IPS-15b (cell line): Measurements from ENCODE around the gene HS3ST3B1.

Experiments
- H3K27me3 ChIP-seq: one replicate; pipeline ENCODE4 v1.6.1; 2013; ENCODE audit warnings: low read length; ENCODE audit not compliant: control insufficient read depth, insufficient read depth
- H3K36me3 ChIP-seq: one replicate; pipeline ENCODE4 v1.6.1; 2013; ENCODE audit warnings: low read length; ENCODE audit not compliant: control insufficient read depth, insufficient read depth
- H3K4me1 ChIP-seq: one replicate; pipeline ENCODE4 v1.6.1; 2013; ENCODE audit warnings: mild to moderate bottlenecking, low read length; ENCODE audit not compliant: control insufficient read depth, insufficient read depth
- H3K4me3 ChIP-seq: one replicate; pipeline ENCODE4 v1.5.1; 2013; ENCODE audit warnings: low read depth, low read length
- H3K9ac ChIP-seq: one replicate; pipeline ENCODE4 v1.6.1; 2013; ENCODE audit warnings: low read depth, mild to moderate bottlenecking, low read length
- H3K9me3 ChIP-seq: one replicate; pipeline ENCODE4 v1.6.1; 2013; ENCODE audit warnings: mild to moderate bottlenecking, low read length; ENCODE audit not compliant: control insufficient read depth, insufficient read depth

HS3ST3B1 gene

GRCh38 chr17:14300575-14301278 lies at the start of gene HS3ST3B1:
HS3ST3B1 (plus strand) TSS chr17:14301081; CDS start chr17:14301519, 438 bp downstream.
- no peaks in the 10 kb centered on the region for H3K36me3 ChIP-seq
- peak within 1 kb of the TSS; percentile 16 for H3K9ac ChIP-seq
- peaks cover 90% of the 10 kb centered on the region for H3K27me3 ChIP-seq
- peak within 1 kb of the TSS; percentile 81 for H3K4me3 ChIP-seq
- no peaks in the 10 kb centered on the region for H3K9me3 ChIP-seq
- H3K4me1 ChIP-seq, result peaks cover 22% of the 10 kb centered on the region

DNA sequence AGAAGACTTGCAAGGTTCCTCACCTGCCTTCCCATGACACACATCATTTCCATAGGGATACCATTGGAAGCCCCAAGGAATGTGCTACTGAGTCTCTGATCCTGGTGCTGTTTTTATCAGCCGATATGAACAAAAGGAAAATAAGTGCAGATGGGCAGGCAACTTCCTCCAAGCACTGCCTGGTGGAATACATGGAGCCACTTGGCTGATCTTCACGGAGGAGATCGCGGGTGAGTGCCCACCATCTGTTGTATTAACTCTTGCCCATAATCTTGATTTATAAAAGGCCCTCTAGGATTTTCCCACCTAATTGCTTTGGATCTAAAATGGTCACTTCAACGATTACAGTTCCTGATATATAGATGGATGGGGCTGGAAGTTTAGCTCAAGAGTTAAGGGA lies 39.5 kb upstream of the HS3ST3B1 start:
- Histone ChIP-seq H3K9ac (no peak overlapping the region), H3K4me3 (no peak overlapping the region), H3K27me3 (no peaks in the 10 kb centered on the region), H3K9me3 (peaks cover 3% of the 10 kb centered on the region), H3K4me1 (no peaks in the 10 kb centered on the region), H3K36me3 (no peaks in the 10 kb centered on the region)

DNA sequence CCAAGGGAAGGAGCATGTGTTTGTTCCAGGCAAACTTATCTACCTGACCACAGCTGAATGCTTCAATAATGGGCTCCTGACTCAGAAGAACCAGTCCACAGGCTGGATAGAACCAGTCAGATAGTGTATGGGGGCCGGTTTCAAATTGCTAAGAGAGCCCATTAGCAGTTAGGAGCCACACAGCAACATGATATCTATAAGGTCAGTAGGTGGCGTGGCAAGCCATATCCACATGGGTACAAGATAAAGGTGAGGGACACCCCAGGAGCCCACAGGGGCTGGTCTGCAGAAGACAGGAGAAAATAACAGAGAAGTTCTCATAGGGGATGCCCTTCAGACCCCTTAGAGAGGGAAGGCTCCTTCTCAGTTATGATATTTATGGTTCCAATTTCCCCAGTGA lies 32.6 kb upstream of the HS3ST3B1 start:
- Histone ChIP-seq H3K27me3 (no peaks in the 10 kb centered on the region), H3K4me1 (no peaks in the 10 kb centered on the region), H3K9ac (no peak overlapping the region), H3K4me3 (no peak overlapping the region), H3K9me3 (no peaks in the 10 kb centered on the region), H3K36me3 (no peaks in the 10 kb centered on the region)

- H3K4me3 ChIP-seq, result no peak overlapping the region
- no peaks in the 10 kb centered on the region for H3K27me3 ChIP-seq
- no peaks in the 10 kb centered on the region for H3K36me3 ChIP-seq
- no peaks in the 10 kb centered on the region for H3K9me3 ChIP-seq
- H3K4me1 ChIP-seq, result no peaks in the 10 kb centered on the region
- no peak overlapping the region for H3K9ac ChIP-seq
These were observed 31.4 kb upstream of the HS3ST3B1 start for GRCh38 chr17:14269473-14269872.

- Histone ChIP-seq H3K4me3 (no peak overlapping the region), H3K4me1 (no peaks in the 10 kb centered on the region), H3K36me3 (no peaks in the 10 kb centered on the region), H3K9me3 (no peaks in the 10 kb centered on the region), H3K27me3 (no peaks in the 10 kb centered on the region), H3K9ac (no peak overlapping the region)
These were observed 30.4 kb upstream of the HS3ST3B1 start for GRCh38 chr17:14270508-14270907.

GRCh38 chr17:14276535-14277250 lies 24.2 kb upstream of the HS3ST3B1 start:
- no peak overlapping the region for H3K4me3 ChIP-seq
- no peaks in the 10 kb centered on the region for H3K4me1 ChIP-seq
- no peaks in the 10 kb centered on the region for H3K36me3 ChIP-seq
- H3K27me3 ChIP-seq, result no peaks in the 10 kb centered on the region
- H3K9ac ChIP-seq, result no peak overlapping the region
- H3K9me3 ChIP-seq, result no peaks in the 10 kb centered on the region

GRCh38 chr17:14281530-14281929 lies 19.4 kb upstream of the HS3ST3B1 start:
- no peak overlapping the region for H3K9ac ChIP-seq
- no peaks in the 10 kb centered on the region for H3K4me1 ChIP-seq
- no peak overlapping the region for H3K4me3 ChIP-seq
- H3K36me3 ChIP-seq, result no peaks in the 10 kb centered on the region
- H3K27me3 ChIP-seq, result no peaks in the 10 kb centered on the region
- H3K9me3 ChIP-seq, result no peaks in the 10 kb centered on the region

GRCh38 chr17:14282726-14283125 lies 18.2 kb upstream of the HS3ST3B1 start:
- Histone ChIP-seq H3K9me3 (no peaks in the 10 kb centered on the region), H3K27me3 (no peaks in the 10 kb centered on the region), H3K4me3 (no peak overlapping the region), H3K36me3 (no peaks in the 10 kb centered on the region), H3K4me1 (no peaks in the 10 kb centered on the region), H3K9ac (no peak overlapping the region)

DNA sequence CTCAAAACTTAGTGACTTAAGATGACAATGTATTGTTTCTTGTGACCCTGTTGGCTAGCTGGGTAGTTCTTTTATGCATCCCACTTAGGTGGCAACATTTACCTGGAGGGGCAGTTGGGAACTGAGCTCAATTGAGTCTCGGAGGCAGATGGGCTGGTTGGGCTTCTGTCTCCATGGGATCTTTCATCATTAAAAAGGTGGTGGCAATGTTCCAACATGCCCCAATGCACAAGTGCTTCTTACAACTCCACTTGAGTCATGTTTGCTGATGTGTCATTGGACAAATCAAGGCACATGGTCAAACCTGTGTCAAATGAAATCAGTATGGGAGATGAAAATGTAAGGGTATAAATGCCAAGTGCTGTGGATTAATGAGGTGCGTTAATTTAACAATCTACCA lies 11.7 kb upstream of the HS3ST3B1 start:
- Histone ChIP-seq H3K9me3 (no peaks in the 10 kb centered on the region), H3K4me1 (no peaks in the 10 kb centered on the region), H3K27me3 (peaks cover under 1% of the 10 kb centered on the region), H3K9ac (no peak overlapping the region), H3K36me3 (no peaks in the 10 kb centered on the region), H3K4me3 (no peak overlapping the region)

DNA sequence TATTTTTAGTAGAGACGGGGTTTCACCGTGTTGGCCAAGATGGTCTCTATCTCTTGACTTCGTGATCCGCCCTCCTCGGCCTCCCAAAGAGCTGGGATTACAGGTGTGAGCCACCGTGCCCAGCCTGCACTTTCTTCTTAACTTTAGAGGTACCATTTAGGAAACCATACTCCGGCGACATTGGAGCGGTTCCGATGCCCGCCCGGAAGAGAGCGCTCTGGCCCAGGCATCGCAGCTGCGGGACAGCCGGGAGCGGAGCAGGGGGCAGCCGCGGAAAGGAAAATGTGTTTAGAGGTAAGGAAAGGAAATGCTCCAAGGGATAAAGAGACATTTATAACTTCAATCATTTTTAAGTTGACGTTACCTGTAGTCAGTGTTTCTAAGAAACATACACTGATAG lies 6.0 kb upstream of the HS3ST3B1 start:
- peaks cover 6% of the 10 kb centered on the region for H3K4me1 ChIP-seq

GRCh38 chr17:14295676-14296075 lies 5.2 kb upstream of the HS3ST3B1 start:
- H3K4me3 ChIP-seq, result no peak overlapping the region
- no peak overlapping the region for H3K9ac ChIP-seq
- peaks cover 64% of the 10 kb centered on the region for H3K27me3 ChIP-seq
- H3K4me1 ChIP-seq, result peaks cover 10% of the 10 kb centered on the region
- no peaks in the 10 kb centered on the region for H3K9me3 ChIP-seq
- H3K36me3 ChIP-seq, result no peaks in the 10 kb centered on the region

More for the DNA sequence above, 6.0 kb upstream of the HS3ST3B1 start:
- Histone ChIP-seq H3K27me3 (peaks cover 57% of the 10 kb centered on the region), H3K9me3 (no peaks in the 10 kb centered on the region), H3K4me3 (no peak overlapping the region), H3K9ac (no peak overlapping the region), H3K36me3 (no peaks in the 10 kb centered on the region)
